GM21717 (cell line): ENCODE measurements around the gene GRWD1.

Experiments
- ATAC-seq: cut with Tn5 transposase; IDR thresholded peaks from one replicate; pipeline ENCODE4 v1.9.1; 2021; ENCODE audit warnings: mild to moderate bottlenecking, moderate library complexity; ENCODE audit not compliant: unreplicated experiment

Gene GRWD1

DNA sequence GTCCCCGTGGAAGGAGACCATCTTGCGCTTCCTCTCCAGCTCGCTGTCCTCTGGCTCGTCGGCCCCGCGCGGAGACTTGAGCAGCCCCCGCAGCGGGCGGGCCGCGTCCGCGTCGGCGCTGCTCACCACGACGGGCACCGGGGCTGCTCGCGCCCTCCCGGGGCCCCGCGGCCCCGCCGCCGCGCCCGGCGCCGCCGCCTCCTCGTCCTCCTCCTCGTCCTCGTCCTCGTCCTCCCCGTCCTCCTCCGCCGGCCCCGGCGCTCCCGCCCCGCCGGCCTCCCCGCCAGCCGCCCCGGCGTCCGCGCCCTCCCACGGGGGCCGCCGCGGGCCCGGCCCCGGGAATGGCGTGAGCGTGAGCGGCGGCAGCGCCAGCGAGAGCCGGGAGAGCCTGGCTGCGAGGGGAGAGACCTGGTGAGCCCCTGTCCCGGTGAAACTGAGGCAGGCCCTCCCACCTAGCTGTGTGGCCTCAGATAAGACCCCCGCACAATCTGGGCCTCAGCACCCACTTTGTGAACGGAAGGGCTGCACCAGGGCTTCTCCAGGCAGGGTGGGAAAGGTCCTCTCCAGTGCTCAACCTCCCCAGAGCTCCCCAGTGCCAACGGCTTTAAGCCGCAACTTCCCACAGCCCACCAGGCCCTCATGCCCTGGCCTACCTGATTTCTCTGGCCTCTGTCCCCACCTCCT lies 48.1 kb downstream of the GRWD1 start:
- ATAC-seq: no peak

DNA sequence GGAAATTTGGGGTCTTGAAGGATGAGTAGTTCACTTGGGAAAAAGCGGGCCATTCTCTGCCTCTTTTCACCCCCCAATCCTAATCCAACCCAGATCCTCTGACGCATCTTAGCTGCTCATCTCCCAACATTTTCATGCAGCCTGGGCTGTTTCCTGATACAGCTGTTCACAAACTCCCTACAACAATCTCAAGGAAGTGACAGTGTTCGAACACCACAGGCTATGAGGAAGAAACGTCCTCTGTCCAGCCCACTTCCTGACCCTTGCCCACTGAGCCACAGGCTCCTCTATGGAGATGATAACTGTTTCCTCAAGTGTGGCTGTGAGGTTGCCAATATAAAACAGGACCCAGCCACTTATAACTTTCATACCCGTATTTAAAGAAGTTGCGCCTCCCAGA lies 49.6 kb downstream of the GRWD1 start:
- no peak for ATAC-seq

DNA sequence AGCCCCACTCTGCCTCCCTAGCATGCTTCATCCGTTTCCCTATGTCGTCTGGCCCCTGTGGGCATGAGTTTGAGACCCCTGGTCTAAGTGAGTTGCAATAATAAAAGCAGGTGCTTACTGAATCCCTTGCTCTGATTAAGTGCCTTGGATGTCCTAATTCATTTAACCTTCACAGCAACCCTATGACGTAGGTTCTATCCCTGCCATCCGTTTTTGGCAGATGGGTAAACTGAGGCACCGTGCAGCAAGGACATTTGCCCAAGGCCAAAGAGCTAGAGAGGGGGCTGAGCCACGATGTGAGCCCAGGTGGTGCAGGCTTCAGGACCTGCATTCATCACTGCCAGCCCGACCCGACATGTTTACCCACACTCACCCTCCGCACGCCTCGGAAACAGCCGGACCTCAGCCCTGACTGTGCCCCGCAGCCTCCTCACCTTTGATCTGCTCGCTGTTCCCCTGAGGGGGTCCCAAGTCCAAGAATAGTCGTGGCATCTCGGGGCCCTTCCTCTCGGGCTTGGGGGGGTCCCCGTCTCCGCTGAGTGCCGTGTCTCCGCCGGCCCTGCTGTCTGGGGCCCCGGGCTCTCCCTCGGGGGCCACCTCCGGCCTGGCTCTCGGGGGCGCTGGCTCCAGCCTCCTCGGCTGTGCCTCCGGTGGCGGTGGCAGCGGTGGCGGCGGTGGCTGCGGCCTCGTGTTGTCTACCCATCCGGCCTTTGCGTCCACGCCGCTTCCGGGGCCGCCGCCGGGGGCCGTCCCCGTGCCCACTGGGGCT lies 51.4 kb downstream of the GRWD1 start:
- ATAC-seq: no peak

DNA sequence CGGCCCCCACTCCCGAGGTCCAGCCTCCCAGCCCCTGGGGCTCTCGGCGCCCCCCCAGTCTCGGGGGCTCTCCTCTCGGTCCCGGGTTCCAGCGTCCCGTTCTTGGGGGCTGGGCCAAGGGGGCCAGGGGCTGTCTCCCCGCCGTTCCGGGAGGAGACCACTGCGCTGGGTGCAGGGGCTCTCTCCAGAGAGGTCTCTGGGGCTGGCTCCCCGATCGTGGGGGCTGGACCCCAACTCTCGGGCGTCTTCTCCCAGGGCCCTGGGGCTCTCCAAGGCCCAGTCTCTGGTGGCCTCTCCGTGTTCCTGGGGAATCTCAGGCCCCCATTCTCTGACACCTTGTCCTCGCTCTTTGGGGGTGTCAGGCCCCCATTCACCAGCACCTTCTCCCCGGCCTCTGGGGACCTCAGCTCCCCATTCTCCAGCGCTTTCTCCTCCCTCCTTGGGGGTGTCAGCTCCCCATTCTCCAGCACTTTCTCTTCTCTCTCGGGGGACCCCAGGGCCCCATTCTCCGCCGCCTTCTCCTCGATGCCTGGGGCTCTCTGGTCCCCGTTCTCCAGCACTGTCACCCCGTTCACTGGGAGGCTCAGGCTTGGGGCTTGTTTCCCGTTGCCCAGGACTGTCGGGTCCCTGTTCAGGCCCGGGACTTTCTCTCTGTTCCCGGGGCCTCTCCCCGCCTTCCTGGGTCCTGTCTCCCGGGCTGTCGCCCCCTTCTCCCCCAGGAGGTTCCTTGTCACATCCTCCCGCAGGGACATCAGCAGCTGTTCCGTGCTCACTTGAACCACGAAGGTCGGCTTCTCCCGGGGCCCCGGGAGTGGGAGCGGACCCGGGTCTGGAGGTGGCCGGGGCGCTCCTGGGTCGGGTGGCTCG lies 52.2 kb downstream of the GRWD1 start:
- no peak for ATAC-seq

GRCh38 chr19:48498595-48499311 lies 53.0 kb downstream of the GRWD1 start:
- no peak for ATAC-seq

- ATAC-seq: no peak
Measured at GRCh38 chr19:48499316-48500090, 53.7 kb downstream of the GRWD1 start.

GRCh38 chr19:48500830-48501493 lies 55.2 kb downstream of the GRWD1 start:
- no peak for ATAC-seq

GRCh38 chr19:48501494-48502349 lies 55.9 kb downstream of the GRWD1 start:
- ATAC-seq: no peak

DNA sequence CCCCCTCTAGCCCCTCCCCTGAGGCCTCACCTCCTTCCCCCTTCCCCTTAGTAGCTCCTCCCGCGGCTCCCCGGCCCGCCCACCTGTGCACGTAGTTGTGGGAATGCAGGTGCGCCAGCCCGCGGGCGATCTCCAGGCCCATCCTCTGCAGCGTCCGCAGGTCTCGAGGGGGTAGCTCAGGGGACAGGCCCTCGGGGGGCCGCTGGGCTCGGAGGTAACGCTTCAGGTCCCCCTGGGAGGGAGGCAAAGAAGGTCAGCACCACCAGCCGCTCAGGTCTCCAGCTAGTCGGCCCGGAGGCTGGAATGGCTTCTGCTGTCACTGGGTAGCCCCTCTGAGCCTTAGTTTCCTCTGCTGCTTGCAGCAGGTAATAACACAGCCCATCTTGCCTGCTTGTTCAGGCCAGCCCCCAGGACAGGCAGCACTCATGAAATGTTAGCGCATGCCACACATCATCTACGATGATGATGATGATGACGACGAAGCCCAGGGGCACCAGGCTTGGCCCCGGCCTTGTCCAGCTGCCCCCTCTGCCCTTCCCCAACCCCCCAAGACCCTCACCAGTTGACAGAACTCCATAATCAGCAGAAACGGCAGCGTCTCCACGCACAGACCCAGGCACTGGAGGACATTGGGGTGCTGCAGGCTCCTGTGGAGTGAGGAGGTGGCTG lies 56.7 kb downstream of the GRWD1 start:
- ATAC-seq: no peak

DNA sequence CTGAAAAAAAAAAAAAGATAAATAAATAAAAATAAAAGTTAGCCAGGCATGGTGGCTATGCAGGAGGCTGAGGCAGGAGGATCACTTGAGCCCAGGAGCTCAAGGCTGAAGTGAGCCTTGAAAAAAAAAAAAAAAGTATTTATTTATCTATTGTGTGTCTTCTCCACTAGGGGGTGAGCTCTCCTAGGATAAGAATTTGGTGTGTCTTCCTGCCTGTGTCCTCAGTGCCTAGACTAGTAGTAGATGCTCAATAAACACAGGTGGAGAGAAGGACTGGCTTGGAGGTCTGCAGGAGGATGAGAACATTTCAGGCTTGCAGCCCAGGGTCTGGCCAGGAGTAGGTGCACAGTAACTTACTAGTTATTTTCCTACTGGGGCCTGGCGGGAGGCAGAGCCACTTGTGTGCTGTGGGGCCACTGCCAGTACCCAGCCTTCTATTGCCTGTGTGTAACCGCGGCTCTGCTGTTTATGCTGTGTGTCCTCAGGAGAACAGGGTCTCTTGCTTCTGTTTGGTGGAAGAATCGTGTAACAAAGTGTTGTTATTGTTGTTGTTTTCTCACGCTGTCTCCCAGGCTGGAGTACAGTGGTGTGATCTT lies 60.5 kb downstream of the GRWD1 start:
- ATAC-seq: no peak
